Stimulated activated CD4-positive, alpha-beta T cell treated with anti-CD3 and anti-CD28 coated beads, Interleukin-2, amount 100 ng/mL, for 24 hours (primary cell): ENCODE data around the gene HOXD9.

Experiments used
- DNase-seq, 2 donors: peaks; one replicate each; pipeline ENCODE4 v3.0.0-alpha.2; 2020

The HOXD9 gene

GRCh38 chr2:176111846-176112374 is 10.6 kb upstream of the HOXD9 start:
- DNase-seq: no peak

- DNase-seq: no peak
Measured at GRCh38 chr2:176112375-176113302, 9.9 kb upstream of the HOXD9 start.

- no peak for DNase-seq
Measured at GRCh38 chr2:176114120-176114929, 8.2 kb upstream of the HOXD9 start.

DNA sequence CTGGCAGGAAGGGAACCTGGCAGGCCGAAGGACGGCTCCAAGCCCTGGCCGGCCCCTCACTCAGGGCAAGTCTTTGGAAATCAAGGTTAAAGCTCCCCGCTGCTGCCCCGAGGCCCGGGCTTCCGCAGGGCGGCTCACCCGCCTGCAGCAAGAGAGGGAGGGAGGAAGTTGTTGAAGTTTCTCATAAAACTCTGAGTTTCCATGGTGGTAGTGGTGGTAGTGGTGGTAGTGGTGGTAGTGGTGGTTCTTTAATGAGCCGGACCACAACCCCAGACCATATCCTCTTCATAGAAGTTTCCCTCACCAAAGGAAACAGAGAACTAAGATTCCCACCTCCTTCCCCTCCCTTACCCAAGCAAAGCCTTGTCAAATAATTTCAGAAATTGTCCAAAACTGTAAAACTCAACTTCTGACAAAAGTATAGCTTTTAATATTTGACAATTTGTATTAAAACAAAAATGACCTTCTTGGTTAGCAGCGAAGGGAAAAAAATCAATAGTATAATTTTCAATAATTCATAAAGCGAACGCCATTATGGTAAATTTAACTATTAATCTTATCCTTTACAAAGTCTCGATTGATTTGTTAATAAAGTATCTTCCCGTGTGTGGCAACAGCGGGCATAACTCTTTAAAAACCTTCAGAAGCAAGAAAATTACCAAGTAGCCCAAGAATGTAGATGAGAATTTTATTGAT is 7.4 kb upstream of the HOXD9 start:
- no peak for DNase-seq

- no peak for DNase-seq
Measured at GRCh38 chr2:176115883-176116813, 6.4 kb upstream of the HOXD9 start, which contains the start of gene HOXD10. HOXD10 (plus strand) TSS chr2:176116778; CDS start chr2:176116834, 56 bp downstream.

GRCh38 chr2:176117162-176117822 is 5.2 kb upstream of the HOXD9 start:
- DNase-seq: no peak

GRCh38 chr2:176117823-176118371 is 4.6 kb upstream of the HOXD9 start:
- no peak for DNase-seq

GRCh38 chr2:176118601-176119339 is 3.7 kb upstream of the HOXD9 start:
- no peak for DNase-seq

- no peak for DNase-seq
Measured at GRCh38 chr2:176120364-176121189, 1.9 kb upstream of the HOXD9 start.

GRCh38 chr2:176121190-176122051 is 1.1 kb upstream of the HOXD9 start:
- no peak for DNase-seq

GRCh38 chr2:176122052-176122682 is 352 bp upstream of the HOXD9 start:
- no peak for DNase-seq

DNA sequence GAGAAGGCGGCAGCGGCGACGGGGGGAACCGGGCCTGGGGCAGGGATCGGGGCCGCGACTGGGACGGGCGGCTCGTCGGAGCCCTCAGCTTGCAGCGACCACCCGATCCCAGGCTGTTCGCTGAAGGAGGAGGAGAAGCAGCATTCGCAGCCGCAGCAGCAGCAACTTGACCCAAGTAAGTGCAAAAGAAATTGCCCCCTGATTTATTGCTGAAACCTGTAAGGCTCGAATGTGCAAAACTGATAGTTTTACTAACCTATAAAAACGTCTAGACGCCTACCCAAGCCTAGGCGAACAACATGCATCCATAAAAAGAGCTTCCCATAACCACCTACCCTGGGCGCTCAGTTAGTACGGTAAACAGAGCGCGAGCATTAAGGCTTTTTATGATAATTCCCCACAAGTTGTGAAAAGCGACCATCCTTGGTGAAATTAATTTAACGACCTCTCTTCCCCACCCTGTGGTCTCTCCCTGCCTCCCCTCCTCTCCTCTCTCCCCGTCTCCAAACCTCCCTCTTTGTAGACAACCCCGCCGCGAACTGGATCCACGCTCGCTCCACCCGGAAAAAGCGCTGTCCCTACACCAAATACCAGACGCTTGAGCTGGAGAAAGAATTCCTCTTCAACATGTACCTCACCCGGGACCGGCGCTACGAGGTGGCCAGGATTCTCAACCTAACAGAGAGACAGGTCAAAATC is 1.0 kb downstream of the HOXD9 start:
- DNase-seq: no peak

GRCh38 chr2:176124110-176124946 is 1.8 kb downstream of the HOXD9 start:
- DNase-seq: no peak

DNA sequence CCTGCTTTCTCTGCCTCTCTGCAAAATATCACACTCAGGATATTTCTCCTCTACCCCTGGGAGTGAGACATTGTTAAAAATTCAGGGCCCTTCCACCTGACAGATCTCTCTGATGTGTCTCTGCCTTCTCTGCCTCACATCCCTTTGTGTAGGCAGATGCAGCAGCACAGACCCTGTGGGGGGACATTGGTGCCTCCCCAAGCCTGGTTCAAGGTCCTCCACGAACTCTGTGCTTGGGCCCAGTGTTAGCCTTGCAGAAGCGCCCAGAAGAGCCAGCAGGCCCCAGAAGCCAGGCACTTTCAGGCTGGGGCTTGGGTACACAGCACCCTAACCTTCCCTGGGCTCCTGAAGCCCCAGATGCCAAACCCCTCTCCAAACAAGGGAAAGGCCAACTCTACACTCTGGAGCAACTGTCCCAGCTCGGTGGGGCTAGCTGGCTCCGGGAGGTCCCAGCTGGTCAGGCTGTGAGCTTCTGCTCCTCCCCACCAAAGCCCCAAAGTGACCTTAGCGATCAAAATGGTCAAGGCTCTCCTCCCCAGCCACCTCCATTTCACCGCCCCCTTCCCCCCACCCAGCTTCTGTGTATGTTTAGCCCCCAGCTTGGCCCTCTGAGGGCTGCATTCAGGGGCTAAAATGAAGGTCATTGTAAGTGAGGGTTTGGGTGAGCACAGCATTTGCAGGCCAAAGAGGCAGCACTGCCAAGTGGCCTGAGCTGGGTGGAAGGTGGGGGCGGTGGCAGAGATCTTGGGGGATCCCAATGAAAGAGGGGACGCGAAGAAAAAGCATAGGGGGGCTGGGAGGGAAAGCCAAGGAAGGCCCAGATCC is 2.6 kb downstream of the HOXD9 start:
- DNase-seq: no peak

DNA sequence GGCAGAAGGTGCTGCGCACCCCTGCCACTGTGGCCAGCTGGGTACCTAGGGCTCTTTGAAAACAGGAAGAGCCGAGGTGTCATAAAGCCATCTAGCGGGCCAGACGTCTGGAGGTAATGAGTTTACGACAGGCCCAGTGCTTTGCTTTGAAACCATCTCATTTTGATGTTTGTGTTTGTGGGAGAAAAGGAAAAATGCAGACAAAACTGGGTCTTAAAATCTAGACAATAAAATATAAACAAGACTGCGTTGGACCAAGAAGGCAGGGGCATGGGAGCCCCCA is 3.2 kb downstream of the HOXD9 start:
- DNase-seq: no peak
